ENCODE results near the gene KAT14.
"Not testable (repeated sequence)": the region's sequence is repeated elsewhere in the genome, so short reads cannot be mapped to it uniquely, and the experiment has no call there.

The KAT14 gene

GRCh38 chr20:18202966-18203365, 65.3 kb downstream of the KAT14 start:
- no peak for TF ChIP-seq POLR2A (IDR thresholded peaks at IDR 0.05; ENCODE audit: extremely low read depth, insufficient read length)
- no peak for TF ChIP-seq MAX (IDR thresholded peaks at IDR 0.05; ENCODE audit: low read depth, low read length)
- TF ChIP-seq MYC (IDR thresholded peaks at IDR 0.05; ENCODE audit: low read depth, low read length) = no peak
- no peak for TF ChIP-seq CTCF (IDR thresholded peaks at IDR 0.05; ENCODE audit: low read depth, low read length)
- H3K4me3 ChIP-seq (ENCODE audit: low read depth, low read length) = no peak overlapping the region
- no peak for DNase-seq (ENCODE audit: low read depth)

- DNase-seq (ENCODE audit: low read depth); H3K4me3 ChIP-seq (ENCODE audit: low read depth, low read length): not testable (repeated sequence)
Measured at GRCh38 chr20:18203700-18204099, 66.0 kb downstream of the KAT14 start.

GRCh38 chr20:18213002-18213401, 75.3 kb downstream of the KAT14 start:
- no peak for DNase-seq (ENCODE audit: low read depth)
- no peak for TF ChIP-seq CTCF (IDR thresholded peaks at IDR 0.05; ENCODE audit: low read depth, low read length)
- no peak for TF ChIP-seq MYC (IDR thresholded peaks at IDR 0.05; ENCODE audit: low read depth, low read length)

GRCh38 chr20:18215566-18215965, 77.9 kb downstream of the KAT14 start:
- no peak for DNase-seq (ENCODE audit: low read depth)
- no peak overlapping the region for H3K4me3 ChIP-seq (ENCODE audit: low read depth, low read length)

More at GRCh38 chr20:18213002-18213401, 75.3 kb downstream of the KAT14 start:
- H3K4me3 ChIP-seq (ENCODE audit: low read depth, low read length) = no peak overlapping the region

GRCh38 chr20:18218280-18218679, 80.6 kb downstream of the KAT14 start:
- no peak for DNase-seq (ENCODE audit: low read depth)
- no peak for TF ChIP-seq CTCF (IDR thresholded peaks at IDR 0.05; ENCODE audit: low read depth, low read length)
- no peak for TF ChIP-seq MAX (IDR thresholded peaks at IDR 0.05; ENCODE audit: low read depth, low read length)
- no peak for TF ChIP-seq POLR2A (IDR thresholded peaks at IDR 0.05; ENCODE audit: extremely low read depth, insufficient read length)
- TF ChIP-seq MYC (IDR thresholded peaks at IDR 0.05; ENCODE audit: low read depth, low read length) = no peak
- no peak overlapping the region for H3K4me3 ChIP-seq (ENCODE audit: low read depth, low read length)

More at GRCh38 chr20:18215566-18215965, 77.9 kb downstream of the KAT14 start:
- TF ChIP-seq MYC (IDR thresholded peaks at IDR 0.05; ENCODE audit: low read depth, low read length) = no peak

GRCh38 chr20:18223409-18223808, 85.7 kb downstream of the KAT14 start:
- TF ChIP-seq CTCF (IDR thresholded peaks at IDR 0.05; ENCODE audit: low read depth, low read length) (no peak), MYC (IDR thresholded peaks at IDR 0.05; ENCODE audit: low read depth, low read length) (no peak), POLR2A (IDR thresholded peaks at IDR 0.05; ENCODE audit: extremely low read depth, insufficient read length) (no peak), MAX (IDR thresholded peaks at IDR 0.05; ENCODE audit: low read depth, low read length) (no peak)

GRCh38 chr20:18224968-18225568, 87.4 kb downstream of the KAT14 start:
- no peak overlapping the region for H3K4me3 ChIP-seq (ENCODE audit: low read depth, low read length)
- DNase-seq (ENCODE audit: low read depth) = no peak
- TF ChIP-seq MAX (IDR thresholded peaks at IDR 0.05; ENCODE audit: low read depth, low read length) (no peak), MYC (IDR thresholded peaks at IDR 0.05; ENCODE audit: low read depth, low read length) (no peak)

More at GRCh38 chr20:18223409-18223808, 85.7 kb downstream of the KAT14 start:
- no peak for DNase-seq (ENCODE audit: low read depth)
- no peak overlapping the region for H3K4me3 ChIP-seq (ENCODE audit: low read depth, low read length)
